Smooth muscle cell (in vitro differentiated cells): ENCODE data around the gene C1QTNF5. TPM values are rescaled to one million over a fixed set of nuclear protein-coding genes. Genes with fewer than 3 reads are reported as not detected.

Experiments
- DNase-seq: peaks from one replicate; lab custom pipeline; 2025; ENCODE audit not compliant: unreplicated experiment; lab: John Stamatoyannopoulos, UW
- H2AFZ ChIP-seq: fragments of 200-600 bp; sonication (generic); 2 replicates; pipeline ENCODE4 v1.6.0; 2016; ENCODE audit warnings: antibody characterized with exemption, low read depth, mild to moderate bottlenecking
- H3F3A ChIP-seq: fragments of 200-600 bp; sonication (generic); 2 replicates; pipeline ENCODE4 v1.6.0; 2017; ENCODE audit warnings: antibody characterized with exemption, low read depth
- H3K27ac ChIP-seq: fragments of 200-600 bp; sonication (generic); 2 replicates; pipeline ENCODE4 v1.5.1; 2016; ENCODE audit warnings: low read depth, mild to moderate bottlenecking
- H3K27me3 ChIP-seq: fragments of 200-600 bp; sonication (generic); 2 replicates; pipeline ENCODE4 v1.6.1; 2016; ENCODE audit warnings: low read depth, mild to moderate bottlenecking
- H3K36me3 ChIP-seq: fragments of 200-600 bp; sonication (generic); 2 replicates; pipeline ENCODE4 v1.5.1; 2016; ENCODE audit warnings: low read depth
- H3K4me1 ChIP-seq: fragments of 200-600 bp; sonication (generic); 2 replicates; pipeline ENCODE4 v1.5.1; 2016; ENCODE audit warnings: low read depth
- H3K4me2 ChIP-seq: fragments of 200-600 bp; sonication (generic); 2 replicates; pipeline ENCODE4 v1.6.0; 2016; ENCODE audit warnings: mild to moderate bottlenecking
- H3K4me3 ChIP-seq: fragments of 200-600 bp; sonication (generic); 2 replicates; pipeline ENCODE4 v1.5.1; 2016; ENCODE audit warnings: mild to moderate bottlenecking
- H3K79me2 ChIP-seq: fragments of 200-600 bp; sonication (generic); 2 replicates; pipeline ENCODE4 v1.6.0; 2016; ENCODE audit warnings: low read depth, mild to moderate bottlenecking
- H3K9ac ChIP-seq: fragments of 200-600 bp; sonication (generic); 2 replicates; pipeline ENCODE4 v1.6.0; 2016; ENCODE audit warnings: low read depth
- H3K9me3 ChIP-seq: fragments of 200-600 bp; sonication (generic); replicated peaks from 2 replicates; pipeline ENCODE4 v1.5.1; 2016; ENCODE audit warnings: low read depth
- H4K20me1 ChIP-seq: fragments of 200-600 bp; sonication (generic); 2 replicates; pipeline ENCODE4 v1.6.0; 2016; ENCODE audit warnings: low read depth
- CTCF ChIP-seq: fragments of 200-600 bp; sonication (generic); IDR thresholded peaks from 2 replicates; pipeline ENCODE4 v1.5.1; 2017; ENCODE audit warnings: borderline replicate concordance, mild to moderate bottlenecking, antibody characterized with exemption; ENCODE audit not compliant: insufficient read depth, poor library complexity, severe bottlenecking
- WGBS: methylation state at CpG from one replicate; pipeline ENCODE4 v1.1.7; 2016; ENCODE audit warnings: low lambda C conversion rate; 5-methylcytosine and 5-hydroxymethylcytosine counted together
- polyA plus RNA-seq: library from polyadenylated mRNA; unstranded; fragments of >200 nt; fragmentation: Nextera tagmentation; extraction: Ambion mirVana; gene quantifications from 2 replicates; pipeline ENCODE4 v1.2.1, GENCODE V29; 2016
- total RNA-seq: library from RNA; depleted of rRNA; stranded (reverse); fragments of >200 nt; gene quantifications from 2 replicates; pipeline ENCODE4 v1.2.3, GENCODE V29; 2014

Gene C1QTNF5
- total and polyA plus RNA-seq, 2 experiments from 2014 or later: 7.0 to 7.2 TPM

GRCh38 chr11:119377961-119378667, 37.4 kb upstream of the C1QTNF5 start:
- H3K4me1 ChIP-seq: peaks cover 51% of the 10 kb centered on the region
- peaks cover 3% of the 10 kb centered on the region for H3K27me3 ChIP-seq
- no peak overlapping the region for H3K9ac ChIP-seq
- H3K36me3 ChIP-seq: no peaks in the 10 kb centered on the region
- H4K20me1 ChIP-seq: no peaks in the 10 kb centered on the region
- H3F3A ChIP-seq: no peaks in the 10 kb centered on the region
- no peak overlapping the region for H3K27ac ChIP-seq
- WGBS: 69% methylated on average over 6 of the region's 6 CpGs
- DNase-seq: no peak
- H3K4me3 ChIP-seq: no peak overlapping the region
- H3K79me2 ChIP-seq: no peaks in the 10 kb centered on the region
- no peak for TF ChIP-seq CTCF
- no peak overlapping the region for H2AFZ ChIP-seq
- no peak overlapping the region for H3K4me2 ChIP-seq
- H3K9me3 ChIP-seq: no peaks in the 10 kb centered on the region

- H3K27me3 ChIP-seq: no peaks in the 10 kb centered on the region
- no peaks in the 10 kb centered on the region for H3K9me3 ChIP-seq
- peaks cover 51% of the 10 kb centered on the region for H3K4me1 ChIP-seq
- no peak overlapping the region for H3K27ac ChIP-seq
- WGBS: 73% methylated on average over 12 of the region's 12 CpGs
- H3K79me2 ChIP-seq: no peaks in the 10 kb centered on the region
- no peaks in the 10 kb centered on the region for H3K36me3 ChIP-seq
- no peak overlapping the region for H3K4me3 ChIP-seq
- H3F3A ChIP-seq: no peaks in the 10 kb centered on the region
- H2AFZ ChIP-seq: no peak overlapping the region
- no peaks in the 10 kb centered on the region for H4K20me1 ChIP-seq
- DNase-seq: no peak
- H3K4me2 ChIP-seq: no peak overlapping the region
- no peak overlapping the region for H3K9ac ChIP-seq
- no peak for TF ChIP-seq CTCF
These were observed 36.6 kb upstream of the C1QTNF5 start for GRCh38 chr11:119377112-119377901.

- DNase-seq: no peak
- no peak overlapping the region for H3K27ac ChIP-seq
- no peak overlapping the region for H3K4me3 ChIP-seq
- H4K20me1 ChIP-seq: no peaks in the 10 kb centered on the region
- peaks cover 46% of the 10 kb centered on the region for H3K4me1 ChIP-seq
- TF ChIP-seq CTCF: no peak
- H3K9me3 ChIP-seq: no peaks in the 10 kb centered on the region
- no peak overlapping the region for H2AFZ ChIP-seq
- no peaks in the 10 kb centered on the region for H3K36me3 ChIP-seq
- no peaks in the 10 kb centered on the region for H3F3A ChIP-seq
- H3K79me2 ChIP-seq: no peaks in the 10 kb centered on the region
- 88% methylated on average over 11 of the region's 11 CpGs for WGBS
- no peak overlapping the region for H3K4me2 ChIP-seq
- no peaks in the 10 kb centered on the region for H3K27me3 ChIP-seq
- no peak overlapping the region for H3K9ac ChIP-seq
These were observed 35.6 kb upstream of the C1QTNF5 start for GRCh38 chr11:119376197-119376847.
